HepG2 (cell line): Measurements from ENCODE around the gene SBK2. TPM values are rescaled to one million over a fixed set of nuclear protein-coding genes. Genes with fewer than 3 reads are reported as not detected.

ENCODE experiments used
- ADNP ChIP-seq: sonication (generic); formaldehyde crosslinking; IDR thresholded peaks from 2 replicates; pipeline ENCODE4 v1.4.0; 2020; ENCODE audit warnings: missing genetic modification reagents
- ATF1 ChIP-seq: IDR thresholded peaks from 2 replicates; pipeline ENCODE4 v1.6.1; 2016; ENCODE audit warnings: mild to moderate bottlenecking, control low read depth
- CCAR2 ChIP-seq: fragments of 200-400 bp; formaldehyde crosslinking; optimal IDR thresholded peaks from 2 replicates; pipeline ENCODE3; 2018; ENCODE audit warnings: low read depth, mild to moderate bottlenecking, low read length, moderate library complexity
- CREB1 ChIP-seq, 2 experiments: fragments of 450-650 bp in 1 of 2; IDR thresholded peaks; 2 replicates each; pipeline ENCODE4 v1.6.1; 2016 to 2017; ENCODE audit warnings: control low read depth in 1 of 2, mild to moderate bottlenecking in 1 of 2, missing compliant biosample characterization in 1 of 2, missing genetic modification characterization in 1 of 2
- HMG20A ChIP-seq: IDR thresholded peaks from 2 replicates; pipeline ENCODE4 v1.6.1; 2016; ENCODE audit warnings: borderline replicate concordance
- MAFK ChIP-seq, 2 experiments: IDR thresholded peaks in 1 of 2; conservative IDR thresholded peaks in 1 of 2; 2 replicates each; pipeline ENCODE4 v1.6.1; 2011; ENCODE audit warnings: improper control_type of control experiment in 2 of 2, low read length in 2 of 2
- MNT ChIP-seq: fragments of 450-650 bp; IDR thresholded peaks from 2 replicates; pipeline ENCODE4 v1.6.1; 2016
- SIX1 ChIP-seq: sonication (generic); formaldehyde crosslinking; IDR thresholded peaks from 2 replicates; pipeline ENCODE4 v1.4.0; 2020; ENCODE audit warnings: missing genetic modification reagents, borderline replicate concordance
- TEAD3 ChIP-seq: optimal IDR thresholded peaks from 2 replicates; pipeline ENCODE3; 2016; ENCODE audit warnings: borderline replicate concordance
- YY1 ChIP-seq: IDR thresholded peaks from 2 replicates; pipeline ENCODE4 v1.6.1; 2011; ENCODE audit warnings: low read length, low read depth, moderate library complexity, mild to moderate bottlenecking; ENCODE audit not compliant: insufficient read depth, insufficient replicate concordance
- ZNF619 ChIP-seq: sonication (generic); formaldehyde crosslinking; IDR thresholded peaks from 2 replicates; pipeline ENCODE4 v1.4.0; 2020; ENCODE audit warnings: mild to moderate bottlenecking, missing genetic modification reagents
- ZNF768 ChIP-seq: sonication (generic); formaldehyde crosslinking; IDR thresholded peaks from 2 replicates; pipeline ENCODE4 v1.4.0; 2020; ENCODE audit warnings: missing genetic modification reagents
- polyA plus RNA-seq, 8 experiments: library from polyadenylated mRNA; depleted of rRNA in 3 of 8; stranded (reverse) in 7 of 8; unstranded in 1 of 8; fragments of >200 nt; fragmentation: Illumina TruSeq in 4 of 8; extraction: Trizol in 4 of 8; gene quantifications; 2 replicates each; pipeline versions ENCODE4 v1.2.1 to v1.2.3, GENCODE V29; 2011 to 2016; ENCODE audit warnings: low read depth in 4 of 8, missing spikeins in 1 of 8, mixed read lengths in 1 of 8; ENCODE audit not compliant: insufficient read depth in 1 of 8
- total RNA-seq, 5 experiments: library from RNA; depleted of rRNA; stranded (reverse); fragments of >200 nt; fragmentation: Illumina TruSeq; extraction: Trizol; gene quantifications; 2 replicates each; pipeline ENCODE4 v1.2.3, GENCODE V29; 2016; ENCODE audit warnings: low read depth in 1 of 5
- TF ChIP-seq, protein P1 (sequence below): sonication (generic); formaldehyde crosslinking; IDR thresholded peaks from 2 replicates; pipeline ENCODE4 v1.4.0; 2020; ENCODE audit warnings: missing genetic modification reagents, borderline replicate concordance
- TF ChIP-seq, protein P2 (sequence below): sonication (generic); formaldehyde crosslinking; IDR thresholded peaks from 2 replicates; pipeline ENCODE4 v1.4.0; 2020; ENCODE audit warnings: missing genetic modification reagents
- TF ChIP-seq, protein P3 (sequence below): sonication (generic); formaldehyde crosslinking; IDR thresholded peaks from 2 replicates; pipeline ENCODE4 v1.5.0; 2020; ENCODE audit warnings: mild to moderate bottlenecking, missing genetic modification reagents, moderate library complexity

The SBK2 gene
- total and polyA plus RNA-seq, 2 of the 13 experiments (the other 11 are each of a cell fraction or from before 2014, with no cell fraction given) = 0.24 TPM; not detected in 1

DNA sequence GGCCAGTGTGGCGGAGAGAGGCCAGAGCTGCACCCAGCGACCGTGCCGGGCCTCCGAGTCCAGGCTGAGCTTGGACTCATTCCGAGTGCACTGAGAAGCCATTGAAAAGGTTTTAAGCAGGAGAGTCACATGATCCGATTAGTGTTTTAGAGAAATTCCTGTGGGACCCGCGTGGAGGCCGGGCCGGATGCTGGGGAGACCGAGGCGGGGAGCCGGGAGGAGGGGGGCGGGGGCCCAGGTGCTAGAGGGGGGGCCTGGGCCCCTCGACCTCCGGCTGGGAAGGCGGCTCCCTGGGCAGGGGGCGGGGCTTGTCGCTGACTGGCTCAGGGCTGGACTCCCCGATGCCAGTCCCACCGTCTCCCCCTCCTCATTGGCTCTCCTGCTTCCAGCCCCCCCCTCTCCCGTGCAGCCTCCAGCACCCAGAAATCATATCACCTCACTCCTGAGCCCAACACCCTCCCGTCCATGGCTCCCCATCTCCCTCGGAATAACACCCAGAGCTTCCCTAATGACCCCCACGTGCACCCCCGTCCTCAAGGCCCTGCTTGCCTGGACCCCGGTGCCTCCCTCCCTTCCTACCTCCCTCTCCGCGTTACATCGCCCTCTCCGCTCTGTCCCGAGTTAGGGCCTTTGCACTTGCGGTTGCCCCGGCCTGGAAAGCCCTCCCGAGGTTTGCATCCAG is 48.9 kb upstream of the SBK2 start (continued):
- TF ChIP-seq MNT = no peak
- peak; percentile 29 for TF ChIP-seq TEAD3 (CRISPR knock-in tag)
- no peak for TF ChIP-seq ZNF619 (CRISPR knock-in tag)
- no peak for TF ChIP-seq CCAR2
- no peak for TF ChIP-seq MAFK (conservative IDR thresholded peaks at IDR 0.05 in 1 of 2, IDR thresholded peaks at IDR 0.05 in 1 of 2; ENCODE audit: low read length in 2 of 2)
- TF ChIP-seq ZNF768 (CRISPR knock-in tag) = no peak
- TF ChIP-seq HMG20A (CRISPR knock-in tag) = no peak
- TF ChIP-seq ATF1 (CRISPR knock-in tag) = no peak
- TF ChIP-seq ADNP (CRISPR knock-in tag) = no peak
- TF ChIP-seq, protein P1, sequence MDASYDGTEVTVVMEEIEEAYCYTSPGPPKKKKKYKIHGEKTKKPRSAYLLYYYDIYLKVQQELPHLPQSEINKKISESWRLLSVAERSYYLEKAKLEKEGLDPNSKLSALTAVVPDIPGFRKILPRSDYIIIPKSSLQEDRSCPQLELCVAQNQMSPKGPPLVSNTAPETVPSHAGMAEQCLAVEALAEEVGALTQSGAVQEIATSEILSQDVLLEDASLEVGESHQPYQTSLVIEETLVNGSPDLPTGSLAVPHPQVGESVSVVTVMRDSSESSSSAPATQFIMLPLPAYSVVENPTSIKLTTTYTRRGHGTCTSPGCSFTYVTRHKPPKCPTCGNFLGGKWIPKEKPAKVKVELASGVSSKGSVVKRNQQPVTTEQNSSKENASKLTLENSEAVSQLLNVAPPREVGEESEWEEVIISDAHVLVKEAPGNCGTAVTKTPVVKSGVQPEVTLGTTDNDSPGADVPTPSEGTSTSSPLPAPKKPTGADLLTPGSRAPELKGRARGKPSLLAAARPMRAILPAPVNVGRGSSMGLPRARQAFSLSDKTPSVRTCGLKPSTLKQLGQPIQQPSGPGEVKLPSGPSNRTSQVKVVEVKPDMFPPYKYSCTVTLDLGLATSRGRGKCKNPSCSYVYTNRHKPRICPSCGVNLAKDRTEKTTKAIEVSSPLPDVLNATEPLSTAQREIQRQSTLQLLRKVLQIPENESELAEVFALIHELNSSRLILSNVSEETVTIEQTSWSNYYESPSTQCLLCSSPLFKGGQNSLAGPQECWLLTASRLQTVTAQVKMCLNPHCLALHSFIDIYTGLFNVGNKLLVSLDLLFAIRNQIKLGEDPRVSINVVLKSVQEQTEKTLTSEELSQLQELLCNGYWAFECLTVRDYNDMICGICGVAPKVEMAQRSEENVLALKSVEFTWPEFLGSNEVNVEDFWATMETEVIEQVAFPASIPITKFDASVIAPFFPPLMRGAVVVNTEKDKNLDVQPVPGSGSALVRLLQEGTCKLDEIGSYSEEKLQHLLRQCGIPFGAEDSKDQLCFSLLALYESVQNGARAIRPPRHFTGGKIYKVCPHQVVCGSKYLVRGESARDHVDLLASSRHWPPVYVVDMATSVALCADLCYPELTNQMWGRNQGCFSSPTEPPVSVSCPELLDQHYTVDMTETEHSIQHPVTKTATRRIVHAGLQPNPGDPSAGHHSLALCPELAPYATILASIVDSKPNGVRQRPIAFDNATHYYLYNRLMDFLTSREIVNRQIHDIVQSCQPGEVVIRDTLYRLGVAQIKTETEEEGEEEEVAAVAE (CRISPR knock-in tag) = no peak
- TF ChIP-seq YY1 = peak; percentile 65
- TF ChIP-seq, protein P2, sequence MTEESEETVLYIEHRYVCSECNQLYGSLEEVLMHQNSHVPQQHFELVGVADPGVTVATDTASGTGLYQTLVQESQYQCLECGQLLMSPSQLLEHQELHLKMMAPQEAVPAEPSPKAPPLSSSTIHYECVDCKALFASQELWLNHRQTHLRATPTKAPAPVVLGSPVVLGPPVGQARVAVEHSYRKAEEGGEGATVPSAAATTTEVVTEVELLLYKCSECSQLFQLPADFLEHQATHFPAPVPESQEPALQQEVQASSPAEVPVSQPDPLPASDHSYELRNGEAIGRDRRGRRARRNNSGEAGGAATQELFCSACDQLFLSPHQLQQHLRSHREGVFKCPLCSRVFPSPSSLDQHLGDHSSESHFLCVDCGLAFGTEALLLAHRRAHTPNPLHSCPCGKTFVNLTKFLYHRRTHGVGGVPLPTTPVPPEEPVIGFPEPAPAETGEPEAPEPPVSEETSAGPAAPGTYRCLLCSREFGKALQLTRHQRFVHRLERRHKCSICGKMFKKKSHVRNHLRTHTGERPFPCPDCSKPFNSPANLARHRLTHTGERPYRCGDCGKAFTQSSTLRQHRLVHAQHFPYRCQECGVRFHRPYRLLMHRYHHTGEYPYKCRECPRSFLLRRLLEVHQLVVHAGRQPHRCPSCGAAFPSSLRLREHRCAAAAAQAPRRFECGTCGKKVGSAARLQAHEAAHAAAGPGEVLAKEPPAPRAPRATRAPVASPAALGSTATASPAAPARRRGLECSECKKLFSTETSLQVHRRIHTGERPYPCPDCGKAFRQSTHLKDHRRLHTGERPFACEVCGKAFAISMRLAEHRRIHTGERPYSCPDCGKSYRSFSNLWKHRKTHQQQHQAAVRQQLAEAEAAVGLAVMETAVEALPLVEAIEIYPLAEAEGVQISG = no peak
- no peak for TF ChIP-seq CREB1 (IDR thresholded peaks at IDR 0.05)
- TF ChIP-seq CREB1 (CRISPR knock-in tag; IDR thresholded peaks at IDR 0.05) = no peak
- TF ChIP-seq, protein P3, sequence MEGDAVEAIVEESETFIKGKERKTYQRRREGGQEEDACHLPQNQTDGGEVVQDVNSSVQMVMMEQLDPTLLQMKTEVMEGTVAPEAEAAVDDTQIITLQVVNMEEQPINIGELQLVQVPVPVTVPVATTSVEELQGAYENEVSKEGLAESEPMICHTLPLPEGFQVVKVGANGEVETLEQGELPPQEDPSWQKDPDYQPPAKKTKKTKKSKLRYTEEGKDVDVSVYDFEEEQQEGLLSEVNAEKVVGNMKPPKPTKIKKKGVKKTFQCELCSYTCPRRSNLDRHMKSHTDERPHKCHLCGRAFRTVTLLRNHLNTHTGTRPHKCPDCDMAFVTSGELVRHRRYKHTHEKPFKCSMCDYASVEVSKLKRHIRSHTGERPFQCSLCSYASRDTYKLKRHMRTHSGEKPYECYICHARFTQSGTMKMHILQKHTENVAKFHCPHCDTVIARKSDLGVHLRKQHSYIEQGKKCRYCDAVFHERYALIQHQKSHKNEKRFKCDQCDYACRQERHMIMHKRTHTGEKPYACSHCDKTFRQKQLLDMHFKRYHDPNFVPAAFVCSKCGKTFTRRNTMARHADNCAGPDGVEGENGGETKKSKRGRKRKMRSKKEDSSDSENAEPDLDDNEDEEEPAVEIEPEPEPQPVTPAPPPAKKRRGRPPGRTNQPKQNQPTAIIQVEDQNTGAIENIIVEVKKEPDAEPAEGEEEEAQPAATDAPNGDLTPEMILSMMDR = no peak
- TF ChIP-seq SIX1 = no peak
